Measurements from ENCODE around the gene GP1BA. TPM values are rescaled to one million over a fixed set of nuclear protein-coding genes. Genes with fewer than 3 reads are reported as not detected.

Gene GP1BA
- total RNA-seq, 1 donor from 2014 or later, result 0.10 TPM

DNA sequence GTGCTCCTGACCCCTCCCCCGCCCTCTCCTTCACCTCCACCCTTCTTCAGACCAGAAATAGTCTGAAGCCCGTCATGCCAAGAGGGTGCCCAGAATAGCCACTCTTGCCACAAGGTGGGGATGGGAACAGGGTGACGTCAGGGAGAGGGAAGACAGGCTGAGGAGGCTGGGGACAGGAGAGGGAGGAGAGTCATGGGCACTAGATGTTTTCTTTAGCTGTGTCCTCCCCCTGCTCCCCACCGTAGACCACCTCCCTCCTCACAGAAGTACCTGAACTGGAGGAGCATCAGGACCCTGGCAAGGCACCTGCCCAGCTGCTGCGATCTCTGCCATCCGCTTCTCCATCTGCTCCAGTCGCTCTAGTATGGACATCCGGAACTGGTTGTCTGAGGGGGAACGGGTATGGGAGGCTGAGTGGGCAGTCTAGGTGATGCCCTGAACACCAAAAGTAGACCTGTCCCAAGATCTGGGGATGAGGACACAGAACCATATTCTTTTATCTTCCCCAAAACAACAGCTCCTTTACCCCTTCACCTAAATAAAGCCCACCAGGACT lies 42.1 kb downstream of the GP1BA start:
- DNase-seq, result no peak

DNA sequence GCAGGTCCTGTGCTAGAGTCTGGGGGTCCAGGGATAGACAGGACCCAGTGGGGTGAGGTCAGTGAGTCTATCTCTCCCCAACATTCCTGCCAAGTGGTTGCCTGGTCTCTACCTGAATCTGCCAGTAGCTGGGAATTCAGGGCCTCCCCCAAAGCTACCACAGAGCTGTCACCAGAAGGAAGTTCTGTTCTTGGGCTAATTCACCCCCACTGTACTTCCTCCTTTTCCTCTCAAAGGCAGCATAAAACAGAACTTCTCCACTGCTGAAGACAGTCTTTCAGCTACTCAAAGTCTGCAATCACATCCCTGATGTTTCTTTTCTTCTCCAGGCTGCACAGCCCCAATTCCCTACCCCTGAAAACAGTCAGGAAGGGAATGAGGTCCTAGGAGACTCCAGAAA lies 46.6 kb downstream of the GP1BA start:
- no peak for DNase-seq

DNA sequence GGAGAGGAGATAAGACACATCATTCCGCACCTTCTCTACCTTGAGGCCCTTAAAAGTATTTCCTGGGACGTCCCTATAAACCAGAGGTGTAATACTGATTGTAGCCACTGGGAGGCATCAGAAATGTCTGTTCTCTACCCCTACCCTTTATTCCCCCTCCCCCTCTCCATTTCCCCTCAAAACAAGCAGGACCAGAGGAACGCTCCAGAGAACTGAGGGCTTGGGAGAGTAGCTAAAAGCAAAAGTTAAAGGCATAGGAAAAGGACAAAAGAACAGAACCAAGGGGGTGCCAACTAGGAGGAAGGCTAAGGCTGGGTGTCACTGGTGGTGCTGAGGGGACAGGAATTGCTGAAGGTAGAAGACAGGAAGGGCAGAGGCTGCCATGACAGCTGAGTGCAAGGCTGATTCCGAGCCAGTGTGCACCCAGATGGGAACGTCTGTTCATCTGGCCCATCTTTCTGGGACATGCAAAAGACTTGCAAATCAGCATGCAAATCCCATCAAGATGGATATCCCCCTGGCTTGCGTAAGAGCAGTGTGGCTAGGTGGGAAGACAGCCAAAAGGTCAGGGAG lies 48.7 kb downstream of the GP1BA start:
- peak; percentile 8 for DNase-seq

DNA sequence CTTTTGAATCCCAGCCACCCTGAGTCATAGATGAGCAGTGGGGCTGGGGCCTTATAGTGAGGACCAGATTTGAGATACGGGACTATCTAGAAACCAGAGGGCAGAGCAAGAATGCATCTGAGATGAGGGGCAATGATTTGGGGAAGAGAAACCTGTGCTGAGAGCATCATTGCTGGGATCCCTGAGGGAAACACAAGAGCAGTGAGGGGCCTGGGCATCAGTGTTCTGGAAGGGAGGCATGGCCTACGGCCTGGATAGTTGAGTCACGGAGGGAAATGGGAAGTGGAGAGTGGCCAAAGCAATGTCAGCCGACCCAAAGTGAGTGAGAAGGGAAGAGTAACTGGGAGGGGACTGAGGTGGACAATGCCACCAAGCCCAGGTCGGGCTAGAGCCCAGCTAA lies 50.2 kb downstream of the GP1BA start:
- DNase-seq, result no peak

Small RNAs within 50 kb of the gene (small RNA-seq; reads per million reads assigned to genes)
- not detected for gene MIR6864 (ENCODE audit: low replicate concordance)
- not detected for gene MIR6865 (ENCODE audit: low replicate concordance)

Other genes with a start within 250 kb of the GP1BA start
- gene PELP1, start 228.1 kb upstream of the GP1BA start, total RNA-seq, result 20.4 TPM
- gene ARRB2, start 221.6 kb upstream of the GP1BA start, total RNA-seq, result 13.0 TPM
- 8.7 TPM for gene MED11, start 200.8 kb upstream of the GP1BA start, total RNA-seq
- gene ZMYND15, start 192.4 kb upstream of the GP1BA start, total RNA-seq, result 0.89 TPM
- 6.5 TPM for gene CXCL16, start 192.3 kb upstream of the GP1BA start, total RNA-seq
- gene TM4SF5, start 160.4 kb upstream of the GP1BA start, total RNA-seq, result not detected
- 1.6 TPM for gene VMO1, start 145.9 kb upstream of the GP1BA start, total RNA-seq
- gene GLTPD2, start 143.3 kb upstream of the GP1BA start, total RNA-seq, result not detected
- 78.3 TPM for gene PSMB6, start 136.1 kb upstream of the GP1BA start, total RNA-seq
- 24.5 TPM for gene PLD2, start 125.1 kb upstream of the GP1BA start, total RNA-seq
- 40.9 TPM for gene MINK1, start 98.9 kb upstream of the GP1BA start, total RNA-seq
- gene C17orf107, start 32.7 kb upstream of the GP1BA start, total RNA-seq, result 6.0 TPM
- gene CHRNE, start 29.2 kb upstream of the GP1BA start, total RNA-seq, result 0.69 TPM
- 34.2 TPM for gene SLC25A11, start 7.8 kb downstream of the GP1BA start, total RNA-seq
- gene RNF167, start 8.0 kb downstream of the GP1BA start, total RNA-seq, result 20.6 TPM
- 160 TPM for gene PFN1, start 16.3 kb downstream of the GP1BA start, total RNA-seq
- 378 TPM for gene ENO3, start 18.8 kb downstream of the GP1BA start, total RNA-seq
- 40.7 TPM for gene SPAG7, start 35.5 kb downstream of the GP1BA start, total RNA-seq
- 17.8 TPM for gene CAMTA2, start 55.4 kb downstream of the GP1BA start, total RNA-seq
- 0.20 TPM for gene INCA1, start 65.2 kb downstream of the GP1BA start, total RNA-seq
- gene KIF1C, start 65.7 kb downstream of the GP1BA start, total RNA-seq, result 29.1 TPM
- 0.59 TPM for gene SLC52A1, start 103.1 kb downstream of the GP1BA start, total RNA-seq
- 3.1 TPM for gene ZFP3, start 146.2 kb downstream of the GP1BA start, total RNA-seq
- 7.3 TPM for gene ZNF232, start 179.6 kb downstream of the GP1BA start, total RNA-seq
- 0.20 TPM for gene USP6, start 183.8 kb downstream of the GP1BA start, total RNA-seq

All from skin of body (tissue), 3 donors.